Kidney tubule cell (primary cell): Measurements from ENCODE around the gene C5AR2.
A peak's percentile ranks its signal among the peaks of the same experiment; 100 is the strongest.
"Not testable (repeated sequence)": the region's sequence is repeated elsewhere in the genome, so short reads cannot be mapped to it uniquely, and the experiment has no call there.

Source experiments
- DNase-seq: peaks from one replicate; pipeline ENCODE4 v3.0.0-alpha.2; 2018; ENCODE audit warnings: low spot score

C5AR2 gene

GRCh38 chr19:47387623-47388022, 55.6 kb downstream of the C5AR2 start:
- not testable (repeated sequence) for DNase-seq

- not testable (repeated sequence) for DNase-seq
Measured at GRCh38 chr19:47388721-47389120, 56.7 kb downstream of the C5AR2 start.

- DNase-seq, result no peak
Measured at GRCh38 chr19:47389150-47389556, 57.2 kb downstream of the C5AR2 start.

- DNase-seq, result no peak
Measured at GRCh38 chr19:47390533-47391488, 58.8 kb downstream of the C5AR2 start.

- DNase-seq, result peak; percentile 72
Measured at GRCh38 chr19:47391510-47392223, 59.7 kb downstream of the C5AR2 start.
